Panc1 (cell line): ENCODE data around the gene PRRG4.

Experiments
- TF ChIP-seq, protein P1 (sequence below): fragments of 450-650 bp; IDR thresholded peaks from 2 replicates; pipeline ENCODE4 v1.5.1; 2017; ENCODE audit warnings: mild to moderate bottlenecking
- TF ChIP-seq, protein P2 (sequence below), 2 experiments: IDR thresholded peaks; 2 replicates each; pipeline ENCODE4 v1.6.1; 2011 to 2012; ENCODE audit warnings: low read depth in 2 of 2, control low read depth in 1 of 2, low read length in 1 of 2, mild to moderate bottlenecking in 1 of 2, moderate library complexity in 1 of 2; ENCODE audit not compliant: insufficient read depth in 1 of 2

GRCh38 chr11:32829157-32829679 is 509 bp upstream of the PRRG4 start:
- TF ChIP-seq, protein P1, sequence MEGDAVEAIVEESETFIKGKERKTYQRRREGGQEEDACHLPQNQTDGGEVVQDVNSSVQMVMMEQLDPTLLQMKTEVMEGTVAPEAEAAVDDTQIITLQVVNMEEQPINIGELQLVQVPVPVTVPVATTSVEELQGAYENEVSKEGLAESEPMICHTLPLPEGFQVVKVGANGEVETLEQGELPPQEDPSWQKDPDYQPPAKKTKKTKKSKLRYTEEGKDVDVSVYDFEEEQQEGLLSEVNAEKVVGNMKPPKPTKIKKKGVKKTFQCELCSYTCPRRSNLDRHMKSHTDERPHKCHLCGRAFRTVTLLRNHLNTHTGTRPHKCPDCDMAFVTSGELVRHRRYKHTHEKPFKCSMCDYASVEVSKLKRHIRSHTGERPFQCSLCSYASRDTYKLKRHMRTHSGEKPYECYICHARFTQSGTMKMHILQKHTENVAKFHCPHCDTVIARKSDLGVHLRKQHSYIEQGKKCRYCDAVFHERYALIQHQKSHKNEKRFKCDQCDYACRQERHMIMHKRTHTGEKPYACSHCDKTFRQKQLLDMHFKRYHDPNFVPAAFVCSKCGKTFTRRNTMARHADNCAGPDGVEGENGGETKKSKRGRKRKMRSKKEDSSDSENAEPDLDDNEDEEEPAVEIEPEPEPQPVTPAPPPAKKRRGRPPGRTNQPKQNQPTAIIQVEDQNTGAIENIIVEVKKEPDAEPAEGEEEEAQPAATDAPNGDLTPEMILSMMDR = no peak
- TF ChIP-seq, protein P2, sequence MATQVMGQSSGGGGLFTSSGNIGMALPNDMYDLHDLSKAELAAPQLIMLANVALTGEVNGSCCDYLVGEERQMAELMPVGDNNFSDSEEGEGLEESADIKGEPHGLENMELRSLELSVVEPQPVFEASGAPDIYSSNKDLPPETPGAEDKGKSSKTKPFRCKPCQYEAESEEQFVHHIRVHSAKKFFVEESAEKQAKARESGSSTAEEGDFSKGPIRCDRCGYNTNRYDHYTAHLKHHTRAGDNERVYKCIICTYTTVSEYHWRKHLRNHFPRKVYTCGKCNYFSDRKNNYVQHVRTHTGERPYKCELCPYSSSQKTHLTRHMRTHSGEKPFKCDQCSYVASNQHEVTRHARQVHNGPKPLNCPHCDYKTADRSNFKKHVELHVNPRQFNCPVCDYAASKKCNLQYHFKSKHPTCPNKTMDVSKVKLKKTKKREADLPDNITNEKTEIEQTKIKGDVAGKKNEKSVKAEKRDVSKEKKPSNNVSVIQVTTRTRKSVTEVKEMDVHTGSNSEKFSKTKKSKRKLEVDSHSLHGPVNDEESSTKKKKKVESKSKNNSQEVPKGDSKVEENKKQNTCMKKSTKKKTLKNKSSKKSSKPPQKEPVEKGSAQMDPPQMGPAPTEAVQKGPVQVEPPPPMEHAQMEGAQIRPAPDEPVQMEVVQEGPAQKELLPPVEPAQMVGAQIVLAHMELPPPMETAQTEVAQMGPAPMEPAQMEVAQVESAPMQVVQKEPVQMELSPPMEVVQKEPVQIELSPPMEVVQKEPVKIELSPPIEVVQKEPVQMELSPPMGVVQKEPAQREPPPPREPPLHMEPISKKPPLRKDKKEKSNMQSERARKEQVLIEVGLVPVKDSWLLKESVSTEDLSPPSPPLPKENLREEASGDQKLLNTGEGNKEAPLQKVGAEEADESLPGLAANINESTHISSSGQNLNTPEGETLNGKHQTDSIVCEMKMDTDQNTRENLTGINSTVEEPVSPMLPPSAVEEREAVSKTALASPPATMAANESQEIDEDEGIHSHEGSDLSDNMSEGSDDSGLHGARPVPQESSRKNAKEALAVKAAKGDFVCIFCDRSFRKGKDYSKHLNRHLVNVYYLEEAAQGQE (IDR thresholded peaks at IDR 0.05; ENCODE audit: insufficient read depth in 1 of 2, low read depth in 2 of 2, low read length in 1 of 2) = no peak
